Testis (tissue), 2 donors: ENCODE results near the gene PGC.

Experiments
- CTCF ChIP-seq, 3 experiments: fragments of 450-650 bp in 2 of 3; fragments of 200-600 bp in 1 of 3; sonication (generic) in 1 of 3; IDR thresholded peaks; one replicate each; pipeline ENCODE4 v1.5.1; 2016 to 2019; ENCODE audit warnings: antibody characterized with exemption in 3 of 3, mild to moderate bottlenecking in 2 of 3, moderate library complexity in 1 of 3
- POLR2A ChIP-seq: fragments of 450-650 bp; IDR thresholded peaks from one replicate; pipeline ENCODE4 v1.6.1; 2017; ENCODE audit warnings: antibody characterized with exemption, mild to moderate bottlenecking, moderate library complexity

- TF ChIP-seq CTCF (IDR thresholded peaks at IDR 0.05): no peak
- no peak for TF ChIP-seq POLR2A
Observed at GRCh38 chr6:41718828-41719227, 28.4 kb downstream of the PGC start.
